Effector memory CD8-positive, alpha-beta T cell (primary cell): Measurements from ENCODE around the gene RABGAP1L.

Experiments
- ATAC-seq: fragments of 150-1000 bp; cut with Tn5 transposase; replicated peaks from 2 replicates; pipeline ENCODE4 v1.10.0; 2021; ENCODE audit warnings: mild to moderate bottlenecking, moderate library complexity
- DNase-seq, 3 experiments: peaks; one replicate each; pipeline ENCODE4 v3.0.0; 2021
- H3K27ac Mint-ChIP-seq, 2 donors: one replicate each; pipeline ENCODE4 v1.8.0; 2022; ENCODE audit warnings: mild to moderate bottlenecking in 2 of 2, mixed read lengths in 2 of 2, moderate library complexity in 2 of 2
- H3K27me3 Mint-ChIP-seq, 2 donors: one replicate each; pipeline ENCODE4 v1.8.0; 2022; ENCODE audit warnings: mixed read lengths in 2 of 2
- H3K36me3 Mint-ChIP-seq: one replicate; pipeline ENCODE4 v1.8.0; 2022; ENCODE audit warnings: mild to moderate bottlenecking, moderate library complexity, mixed read lengths; ENCODE audit not compliant: insufficient read depth
- H3K4me1 Mint-ChIP-seq, 2 donors: one replicate each; pipeline ENCODE4 v1.8.0; 2022; ENCODE audit warnings: low read depth in 2 of 2, mixed read lengths in 2 of 2
- H3K4me3 Mint-ChIP-seq, 2 donors: one replicate each; pipeline ENCODE4 v1.8.0; 2022; ENCODE audit warnings: mild to moderate bottlenecking in 2 of 2, mixed read lengths in 2 of 2, moderate library complexity in 2 of 2
- H3K9me3 Mint-ChIP-seq, 2 donors: one replicate each; pipeline ENCODE4 v1.8.0; 2022; ENCODE audit warnings: mixed read lengths in 2 of 2

The RABGAP1L gene

DNA sequence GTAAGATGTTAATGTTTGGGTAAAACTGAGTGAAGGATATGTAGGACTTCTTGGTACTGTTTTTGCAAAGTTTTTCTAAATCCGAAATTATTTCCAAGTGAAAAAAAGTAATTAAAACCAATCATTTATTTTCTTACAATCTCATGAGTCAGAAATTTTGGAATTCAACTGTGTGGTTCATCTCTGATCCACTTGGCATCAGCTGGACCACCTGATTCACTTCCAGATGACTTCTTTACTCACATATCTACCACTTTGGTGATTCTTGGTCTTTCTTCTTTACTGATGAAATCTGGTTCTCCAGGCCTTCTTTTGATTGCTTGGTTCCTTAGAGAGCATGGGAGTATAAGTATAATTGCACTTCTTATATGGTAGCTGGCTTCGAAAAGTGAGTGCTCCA lies 585.6 kb downstream of the RABGAP1L start:
- H3K36me3 Mint-ChIP-seq: peaks cover 13% of the 10 kb centered on the region
- no peak for ATAC-seq
- no peak overlapping the region for H3K4me3 Mint-ChIP-seq
- H3K27ac Mint-ChIP-seq: peak overlapping the region in 1 of 2 donors; percentile 25
- H3K4me1 Mint-ChIP-seq: peaks cover 2 to 25% of the 10 kb centered on the region in 2 donors
- H3K9me3 Mint-ChIP-seq: no peaks in the 10 kb centered on the region
- no peak for DNase-seq
- H3K27me3 Mint-ChIP-seq: no peaks in the 10 kb centered on the region

- Mint-ChIP-seq H3K4me3 (no peak overlapping the region), H3K9me3 (no peaks in the 10 kb centered on the region), H3K4me1 (peaks cover 5 to 29% of the 10 kb centered on the region in 2 donors), H3K27ac (peak overlapping the region in 1 of 2 donors; percentile 22), H3K36me3 (peaks cover 10% of the 10 kb centered on the region), H3K27me3 (no peaks in the 10 kb centered on the region)
- DNase-seq (no peak), ATAC-seq (no peak)
These were observed 586.9 kb downstream of the RABGAP1L start for GRCh38 chr1:174746024-174746808.

DNA sequence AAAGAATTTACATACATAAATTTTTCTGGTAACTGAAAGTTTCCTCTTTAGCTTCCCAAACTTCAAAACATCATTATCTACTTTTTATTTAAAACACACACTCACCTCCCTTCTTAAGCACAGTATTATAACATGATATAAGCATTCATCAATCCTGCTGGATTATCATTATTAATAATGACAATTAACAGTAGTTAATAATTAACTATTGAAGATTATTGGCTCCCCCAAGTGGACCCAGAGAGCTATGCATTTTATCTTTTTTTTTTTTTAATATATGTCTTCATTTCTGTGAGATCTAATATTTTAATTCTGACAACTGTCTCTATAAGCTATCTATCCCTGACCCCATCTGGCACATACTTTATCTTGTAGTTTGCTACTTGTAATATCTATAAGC lies 588.3 kb downstream of the RABGAP1L start:
- Mint-ChIP-seq H3K4me1 (peaks cover 5 to 22% of the 10 kb centered on the region in 2 donors), H3K4me3 (no peak overlapping the region), H3K36me3 (peaks cover 3% of the 10 kb centered on the region), H3K9me3 (no peaks in the 10 kb centered on the region), H3K27ac (no peak overlapping the region), H3K27me3 (no peaks in the 10 kb centered on the region)
- ATAC-seq (no peak), DNase-seq (no peak)

GRCh38 chr1:174748586-174748985 lies 589.3 kb downstream of the RABGAP1L start:
- Mint-ChIP-seq H3K9me3 (no peaks in the 10 kb centered on the region), H3K4me1 (peaks cover 4 to 17% of the 10 kb centered on the region in 2 donors), H3K27me3 (no peaks in the 10 kb centered on the region), H3K27ac (no peak overlapping the region), H3K36me3 (peaks cover 3% of the 10 kb centered on the region), H3K4me3 (no peak overlapping the region)
- ATAC-seq (no peak), DNase-seq (no peak)

DNA sequence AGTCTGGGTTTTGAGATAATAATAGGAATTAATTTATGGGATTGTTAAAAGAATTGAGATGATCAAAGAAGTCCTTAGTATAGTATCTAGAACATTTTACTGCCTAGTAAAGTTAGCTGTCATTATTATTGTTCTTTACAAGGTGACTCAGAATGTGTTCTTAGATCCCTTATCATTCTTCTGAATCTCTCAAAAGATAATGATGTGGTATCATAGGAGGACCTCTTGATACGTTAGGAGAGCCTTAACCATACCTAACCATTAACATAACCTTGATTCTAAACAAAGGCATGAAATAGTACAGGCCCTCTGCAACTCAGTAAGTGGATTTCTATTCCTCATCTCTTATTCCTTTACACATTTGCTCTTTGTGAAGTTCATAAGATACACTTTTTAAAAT lies 593.8 kb downstream of the RABGAP1L start:
- Mint-ChIP-seq H3K9me3 (peaks cover 0 to 1% of the 10 kb centered on the region in 2 donors), H3K4me3 (no peak overlapping the region), H3K27ac (no peak overlapping the region), H3K4me1 (peaks cover 4 to 17% of the 10 kb centered on the region in 2 donors), H3K27me3 (no peaks in the 10 kb centered on the region), H3K36me3 (peaks cover 3% of the 10 kb centered on the region)
- ATAC-seq (no peak), DNase-seq (no peak)

- no peaks in the 10 kb centered on the region for H3K27me3 Mint-ChIP-seq
- H3K36me3 Mint-ChIP-seq: peaks cover 3% of the 10 kb centered on the region
- DNase-seq: no peak
- H3K4me1 Mint-ChIP-seq: peaks cover 0 to 3% of the 10 kb centered on the region in 2 donors
- peaks cover 0 to 1% of the 10 kb centered on the region in 2 donors for H3K9me3 Mint-ChIP-seq
- no peak overlapping the region for H3K27ac Mint-ChIP-seq
- no peak overlapping the region for H3K4me3 Mint-ChIP-seq
- ATAC-seq: no peak
These were observed 602.0 kb downstream of the RABGAP1L start for GRCh38 chr1:174761335-174761734.

GRCh38 chr1:174761901-174762585 lies 602.7 kb downstream of the RABGAP1L start:
- Mint-ChIP-seq H3K27ac (peak overlapping the region in 1 of 2 donors; percentile 79), H3K36me3 (peaks cover 3% of the 10 kb centered on the region)
- no peak for ATAC-seq

DNA sequence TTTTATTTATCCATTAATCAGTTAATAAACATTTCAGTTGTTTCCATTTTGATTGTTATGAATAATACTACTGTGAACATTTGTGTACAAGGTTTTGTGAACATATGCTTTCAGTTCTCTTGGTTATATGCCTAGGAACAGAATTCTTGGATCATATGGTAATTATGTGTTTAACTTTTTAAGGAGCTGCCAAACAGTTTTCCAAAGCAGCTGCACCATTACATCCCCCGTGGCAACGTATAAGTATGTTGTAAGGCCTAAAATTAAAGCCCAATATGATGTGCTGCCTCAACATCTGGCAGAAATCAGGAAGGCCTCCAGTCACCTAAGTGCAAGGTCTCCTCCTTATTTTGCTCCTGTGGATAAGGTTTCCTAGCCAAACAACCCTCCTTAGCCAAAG lies 604.9 kb downstream of the RABGAP1L start:
- Mint-ChIP-seq H3K27ac (peak overlapping the region in 1 of 2 donors; percentile 62), H3K36me3 (peaks cover 3% of the 10 kb centered on the region), H3K4me1 (peaks cover 0 to 3% of the 10 kb centered on the region in 2 donors), H3K9me3 (no peaks in the 10 kb centered on the region), H3K4me3 (no peak overlapping the region), H3K27me3 (no peaks in the 10 kb centered on the region)
- DNase-seq (no peak), ATAC-seq (no peak)

More at GRCh38 chr1:174761901-174762585, 602.7 kb downstream of the RABGAP1L start:
- no peak overlapping the region for H3K4me3 Mint-ChIP-seq
- H3K9me3 Mint-ChIP-seq: peaks cover 0 to 1% of the 10 kb centered on the region in 2 donors
- peaks cover 0 to 3% of the 10 kb centered on the region in 2 donors for H3K4me1 Mint-ChIP-seq
- DNase-seq: no peak
- no peaks in the 10 kb centered on the region for H3K27me3 Mint-ChIP-seq

DNA sequence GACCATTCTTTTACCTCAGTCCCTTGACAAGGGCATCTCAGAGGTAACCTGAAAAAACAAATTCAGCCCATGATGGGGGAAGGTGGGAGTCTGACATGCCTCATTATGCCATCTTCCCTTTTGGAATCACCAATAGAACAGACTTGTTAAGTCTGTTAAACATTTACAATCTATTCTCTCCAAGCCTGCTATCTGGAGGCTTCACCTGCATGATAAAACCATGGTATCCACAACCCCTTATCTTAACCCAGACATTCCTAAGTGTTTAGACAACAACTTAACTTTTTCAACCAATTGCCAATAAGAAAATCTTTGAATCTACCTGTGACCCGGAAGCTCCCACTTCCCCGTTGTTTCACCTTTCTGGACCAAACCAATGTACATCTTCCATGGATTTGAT lies 607.4 kb downstream of the RABGAP1L start:
- DNase-seq (no peak), ATAC-seq (no peak)
- no peaks in the 10 kb centered on the region for H3K27me3 Mint-ChIP-seq
- no peak overlapping the region for H3K27ac Mint-ChIP-seq
- no peaks in the 10 kb centered on the region for H3K4me1 Mint-ChIP-seq
- H3K4me3 Mint-ChIP-seq: no peak overlapping the region
- no peaks in the 10 kb centered on the region for H3K9me3 Mint-ChIP-seq
- H3K36me3 Mint-ChIP-seq: no peaks in the 10 kb centered on the region

GRCh38 chr1:174768516-174768915 lies 609.2 kb downstream of the RABGAP1L start:
- H3K4me3 Mint-ChIP-seq: no peak overlapping the region
- H3K9me3 Mint-ChIP-seq: no peaks in the 10 kb centered on the region
- no peaks in the 10 kb centered on the region for H3K36me3 Mint-ChIP-seq
- DNase-seq (no peak), ATAC-seq (no peak)
- H3K27ac Mint-ChIP-seq: peak overlapping the region in 1 of 2 donors; percentile 41
- H3K4me1 Mint-ChIP-seq: no peaks in the 10 kb centered on the region
- no peaks in the 10 kb centered on the region for H3K27me3 Mint-ChIP-seq

DNA sequence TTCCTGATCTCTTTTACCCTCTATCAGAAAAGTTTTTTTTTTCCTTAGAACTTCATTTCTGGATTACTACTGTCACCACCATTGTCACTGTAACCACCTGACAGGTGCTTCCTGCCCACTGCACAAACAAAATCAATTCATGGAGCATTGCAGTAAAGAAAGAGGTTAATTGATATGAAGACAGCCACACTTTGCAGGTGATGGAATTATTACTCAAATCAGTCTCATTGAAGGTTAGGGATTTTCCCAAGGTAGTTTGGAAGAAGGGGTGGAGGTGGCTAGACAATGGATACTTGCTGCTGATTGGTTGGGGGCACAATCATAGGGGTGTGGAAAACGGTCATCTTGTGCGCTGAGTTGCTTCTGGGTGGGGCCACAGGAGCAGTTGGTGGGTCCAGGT lies 609.6 kb downstream of the RABGAP1L start:
- peak overlapping the region in 1 of 2 donors; percentile 34 for H3K27ac Mint-ChIP-seq
- no peak for DNase-seq
- no peaks in the 10 kb centered on the region for H3K9me3 Mint-ChIP-seq
- no peaks in the 10 kb centered on the region for H3K4me1 Mint-ChIP-seq
- H3K36me3 Mint-ChIP-seq: no peaks in the 10 kb centered on the region
- no peaks in the 10 kb centered on the region for H3K27me3 Mint-ChIP-seq
- no peak for ATAC-seq
- no peak overlapping the region for H3K4me3 Mint-ChIP-seq

DNA sequence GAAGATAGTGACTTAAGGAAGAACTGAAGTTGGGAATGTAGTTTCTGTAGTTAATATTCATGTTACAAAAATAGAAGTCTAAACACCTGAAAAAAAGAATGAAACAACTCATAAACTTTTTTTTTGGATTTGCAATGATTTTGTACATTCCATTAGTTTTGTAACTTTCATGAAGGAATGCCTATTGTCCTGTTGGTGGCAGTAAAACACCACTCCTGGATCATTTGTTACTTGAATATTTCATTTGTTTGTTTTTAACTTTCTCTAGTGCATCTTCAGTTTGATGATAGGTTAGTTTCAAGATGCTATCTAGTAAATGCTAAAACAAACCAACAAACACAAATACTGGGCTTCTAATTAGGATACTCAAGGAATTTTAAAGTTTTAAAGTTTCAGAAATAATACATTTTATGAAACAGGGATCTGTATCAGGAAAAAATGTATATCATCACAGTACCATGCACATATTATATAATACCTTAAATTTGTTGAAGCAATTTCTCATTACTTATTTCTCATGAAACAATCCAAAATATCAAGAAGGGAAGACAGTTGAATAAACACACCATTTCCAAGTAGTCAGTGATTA lies 610.7 kb downstream of the RABGAP1L start:
- ATAC-seq (peak; percentile 70), DNase-seq (peak; percentile 8 to 23 (median 17))
- Mint-ChIP-seq H3K9me3 (no peaks in the 10 kb centered on the region), H3K36me3 (no peaks in the 10 kb centered on the region), H3K27me3 (no peaks in the 10 kb centered on the region), H3K4me1 (no peaks in the 10 kb centered on the region), H3K4me3 (no peak overlapping the region), H3K27ac (peak overlapping the region in 1 of 2 donors; percentile 59)

DNA sequence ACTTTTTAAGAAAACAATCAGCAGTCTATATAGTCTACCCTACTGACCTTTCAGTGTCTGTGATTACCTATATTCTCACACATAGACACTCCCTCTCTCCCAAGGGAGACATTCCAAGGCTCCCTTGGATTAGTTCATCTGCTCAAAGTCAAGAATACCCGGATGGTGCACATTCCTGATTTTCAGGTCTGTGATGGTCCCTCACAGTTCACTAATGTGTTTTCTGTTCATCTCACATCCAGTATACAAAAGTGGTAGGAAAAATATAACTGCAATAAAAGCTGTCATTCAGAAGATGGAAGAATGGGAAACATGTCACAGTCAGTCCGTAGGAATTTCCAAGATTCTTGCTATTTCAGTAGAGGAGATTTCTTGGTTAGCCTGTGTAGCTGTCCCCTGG lies 616.3 kb downstream of the RABGAP1L start:
- Mint-ChIP-seq H3K9me3 (no peaks in the 10 kb centered on the region), H3K4me3 (no peak overlapping the region), H3K4me1 (peaks cover 0 to 5% of the 10 kb centered on the region in 2 donors), H3K27ac (no peak overlapping the region), H3K36me3 (no peaks in the 10 kb centered on the region), H3K27me3 (no peaks in the 10 kb centered on the region)
- ATAC-seq (no peak), DNase-seq (no peak)
